HG02981 (cell line): ENCODE results near the gene NPAS3.

ENCODE experiments used
- ATAC-seq: cut with Tn5 transposase; IDR thresholded peaks from one replicate; pipeline ENCODE4 v1.9.1; 2021; ENCODE audit warnings: mild to moderate bottlenecking, moderate library complexity; ENCODE audit not compliant: unreplicated experiment

NPAS3 gene

GRCh38 chr14:33567731-33568130, 629.1 kb downstream of the NPAS3 start:
- ATAC-seq = no peak

GRCh38 chr14:33568935-33569579, 630.4 kb downstream of the NPAS3 start:
- ATAC-seq = no peak

- no peak for ATAC-seq
Measured at GRCh38 chr14:33569821-33570687, 631.4 kb downstream of the NPAS3 start.

GRCh38 chr14:33570694-33571310, 632.1 kb downstream of the NPAS3 start:
- no peak for ATAC-seq

- ATAC-seq = no peak
Measured at GRCh38 chr14:33573301-33573880, 634.7 kb downstream of the NPAS3 start.

- no peak for ATAC-seq
Measured at GRCh38 chr14:33576014-33576413, 637.3 kb downstream of the NPAS3 start.

- no peak for ATAC-seq
Measured at GRCh38 chr14:33578461-33579216, 640.0 kb downstream of the NPAS3 start.

- ATAC-seq = no peak
Measured at GRCh38 chr14:33580231-33580749, 641.6 kb downstream of the NPAS3 start.

- no peak for ATAC-seq
Measured at GRCh38 chr14:33580841-33581240, 642.2 kb downstream of the NPAS3 start.

GRCh38 chr14:33584697-33585096, 646.0 kb downstream of the NPAS3 start:
- ATAC-seq = no peak

- no peak for ATAC-seq
Measured at GRCh38 chr14:33586806-33587205, 648.1 kb downstream of the NPAS3 start.

- no peak for ATAC-seq
Measured at GRCh38 chr14:33587791-33588190, 649.1 kb downstream of the NPAS3 start.

GRCh38 chr14:33588771-33589170, 650.1 kb downstream of the NPAS3 start:
- ATAC-seq = no peak

GRCh38 chr14:33589334-33589733, 650.7 kb downstream of the NPAS3 start:
- no peak for ATAC-seq

GRCh38 chr14:33590891-33591630, 652.4 kb downstream of the NPAS3 start:
- ATAC-seq = no peak

- ATAC-seq = no peak
Measured at GRCh38 chr14:33592297-33592696, 653.6 kb downstream of the NPAS3 start.

- ATAC-seq = no peak
Measured at GRCh38 chr14:33596211-33597080, 657.8 kb downstream of the NPAS3 start.

- ATAC-seq = no peak
Measured at GRCh38 chr14:33598582-33598981, 659.9 kb downstream of the NPAS3 start.

GRCh38 chr14:33602396-33602795, 663.7 kb downstream of the NPAS3 start:
- no peak for ATAC-seq
